Mesendoderm (in vitro differentiated cells): ENCODE measurements around the gene CHST11.

Experiments used
- DNase-seq: peaks from one replicate; pipeline ENCODE4 v3.0.0; 2013
- H2AK5ac ChIP-seq: 2 replicates; pipeline ENCODE4 v1.6.1; 2013; ENCODE audit warnings: low read length, inconsistent platforms
- H2BK120ac ChIP-seq: 2 replicates; pipeline ENCODE4 v1.6.1; 2013; ENCODE audit warnings: low read depth, mild to moderate bottlenecking, low read length, moderate library complexity, mixed read lengths
- H2BK15ac ChIP-seq: replicated peaks from 2 replicates; pipeline ENCODE4 v1.6.1; 2013; ENCODE audit warnings: low read depth, mild to moderate bottlenecking, moderate library complexity
- H2BK5ac ChIP-seq: 2 replicates; pipeline ENCODE4 v1.6.1; 2013; ENCODE audit warnings: low read length, inconsistent platforms
- H3K18ac ChIP-seq: 2 replicates; pipeline ENCODE4 v1.6.1; 2013; ENCODE audit warnings: mild to moderate bottlenecking, low read length, mixed read lengths
- H3K23ac ChIP-seq: one replicate; pipeline ENCODE4 v1.6.1; 2013; ENCODE audit warnings: low read length
- H3K27ac ChIP-seq: 2 replicates; pipeline ENCODE4 v1.5.1; 2013; ENCODE audit warnings: low read depth, mild to moderate bottlenecking, inconsistent platforms, low read length, moderate library complexity
- H3K27me3 ChIP-seq: 2 replicates; pipeline ENCODE4 v1.6.1; 2013; ENCODE audit warnings: low read length, control low read depth, mild to moderate bottlenecking, inconsistent platforms; ENCODE audit not compliant: insufficient read depth, poor library complexity
- H3K36me3 ChIP-seq: 2 replicates; pipeline ENCODE4 v1.6.1; 2013; ENCODE audit warnings: low read length, inconsistent platforms; ENCODE audit not compliant: control insufficient read depth, insufficient read depth
- H3K4ac ChIP-seq: one replicate; pipeline ENCODE4 v1.6.1; 2013; ENCODE audit warnings: low read depth, mild to moderate bottlenecking, low read length, moderate library complexity
- H3K4me1 ChIP-seq: 2 replicates; pipeline ENCODE4 v1.6.1; 2013; ENCODE audit warnings: low read depth, low read length, inconsistent platforms; ENCODE audit not compliant: control insufficient read depth
- H3K4me2 ChIP-seq: 2 replicates; pipeline ENCODE4 v1.6.1; 2013; ENCODE audit warnings: low read length
- H3K4me3 ChIP-seq: 2 replicates; pipeline ENCODE4 v1.5.1; 2013; ENCODE audit warnings: mild to moderate bottlenecking, low read length
- H3K56ac ChIP-seq: one replicate; pipeline ENCODE4 v1.6.1; 2013; ENCODE audit warnings: low read length
- H3K79me1 ChIP-seq: 2 replicates; pipeline ENCODE4 v1.6.1; 2013; ENCODE audit warnings: low read length, inconsistent platforms
- H3K79me2 ChIP-seq: 2 replicates; pipeline ENCODE4 v1.6.1; 2013; ENCODE audit warnings: mild to moderate bottlenecking, low read length; ENCODE audit not compliant: control insufficient read depth, insufficient read depth
- H3K9ac ChIP-seq: 2 replicates; pipeline ENCODE4 v1.6.1; 2013; ENCODE audit warnings: low read length, inconsistent platforms
- H4K5ac ChIP-seq: one replicate; pipeline ENCODE4 v1.6.1; 2013; ENCODE audit warnings: low read length
- H4K8ac ChIP-seq: one replicate; pipeline ENCODE4 v1.6.1; 2013; ENCODE audit warnings: low read depth, mild to moderate bottlenecking, control low read depth, low read length, moderate library complexity
- WGBS: extraction: QIAGEN DNeasy Blood & Tissue Kit; methylation state at CpG from one replicate; pipeline ENCODE4 v1.1.7; 2013; ENCODE audit warnings: low lambda C conversion rate, missing lambda C conversion rate; ENCODE audit not compliant: insufficient coverage; ENCODE audit errors: extremely low coverage; 5-methylcytosine and 5-hydroxymethylcytosine counted together

CHST11 gene

DNA sequence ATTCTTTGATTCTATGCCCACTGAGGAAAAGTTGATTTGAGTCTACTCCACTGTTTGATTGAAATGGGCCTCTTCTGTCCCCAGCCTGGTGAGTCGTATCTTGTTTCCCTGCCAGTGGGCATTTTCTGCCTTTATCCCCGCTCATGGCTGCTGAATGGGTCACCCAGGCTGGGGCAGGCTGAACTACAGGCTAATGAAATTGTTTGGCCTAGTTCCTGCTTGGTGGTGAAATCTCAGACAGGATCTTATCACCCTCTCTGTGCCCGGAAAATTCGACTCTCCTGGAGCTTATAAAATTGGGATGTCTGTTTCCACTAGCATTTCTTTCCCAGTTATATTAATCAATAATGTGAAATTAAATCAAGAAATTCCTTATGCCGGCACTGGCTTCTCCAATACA lies 65.0 kb downstream of the CHST11 start:
- WGBS = no CpG with 5 or more reads among the region's 5 CpGs
- H3K4ac ChIP-seq = no peak overlapping the region
- H4K5ac ChIP-seq = no peak overlapping the region

DNA sequence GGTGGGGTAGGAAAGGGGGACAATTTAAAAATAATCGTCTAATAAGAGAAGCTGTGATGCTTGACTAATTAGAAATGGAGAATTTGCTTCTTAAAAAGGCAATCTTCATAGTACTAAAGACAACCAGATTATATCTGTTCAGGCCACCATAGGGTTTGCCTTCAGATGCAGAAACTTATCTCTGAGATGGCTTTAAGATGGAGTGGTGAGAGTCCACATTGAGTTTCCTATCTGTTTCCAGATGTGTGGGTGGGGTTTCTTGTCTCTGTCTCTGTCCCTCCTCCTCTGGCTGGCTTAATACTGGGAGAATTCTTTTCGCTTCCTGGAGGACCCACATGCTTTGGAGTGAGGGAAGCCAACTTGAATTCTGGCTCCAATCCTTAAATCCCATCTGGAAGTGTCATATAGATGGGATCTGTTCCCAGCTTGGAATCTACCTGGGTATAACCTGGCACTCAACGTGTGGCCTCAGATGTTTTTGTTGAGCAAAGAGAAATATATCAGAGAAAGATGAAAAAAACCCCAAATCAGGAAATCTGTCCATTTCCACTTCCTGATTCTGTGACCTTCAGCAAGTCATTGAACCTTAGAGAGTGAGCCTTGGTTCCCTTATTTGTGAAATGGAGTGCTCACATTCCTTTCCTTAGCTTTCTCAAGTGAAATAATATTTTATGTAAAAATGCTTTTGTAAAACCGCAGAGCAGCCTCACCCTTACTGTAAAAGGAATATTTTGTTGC lies 66.4 kb downstream of the CHST11 start:
- H3K36me3 ChIP-seq = no peaks in the 10 kb centered on the region
- no peak overlapping the region for H2BK15ac ChIP-seq
- H3K79me1 ChIP-seq = peaks cover 3% of the 10 kb centered on the region
- no peak overlapping the region for H3K56ac ChIP-seq
- H3K4ac ChIP-seq = no peak overlapping the region
- H3K4me1 ChIP-seq = peaks cover 13% of the 10 kb centered on the region
- H3K27ac ChIP-seq = no peak overlapping the region
- H2BK5ac ChIP-seq = no peak overlapping the region
- H3K79me2 ChIP-seq = no peaks in the 10 kb centered on the region
- no CpG with 5 or more reads among the region's 4 CpGs for WGBS
- no peak overlapping the region for H4K8ac ChIP-seq
- DNase-seq = no peak
- no peak overlapping the region for H2BK120ac ChIP-seq
- H3K23ac ChIP-seq = no peak overlapping the region
- no peaks in the 10 kb centered on the region for H3K27me3 ChIP-seq
- no peak overlapping the region for H3K4me2 ChIP-seq
- H4K5ac ChIP-seq = no peak overlapping the region
- no peak overlapping the region for H2AK5ac ChIP-seq
- H3K9ac ChIP-seq = no peak overlapping the region
- no peak overlapping the region for H3K18ac ChIP-seq
- no peak overlapping the region for H3K4me3 ChIP-seq

More for the DNA sequence above, 65.0 kb downstream of the CHST11 start:
- H3K79me1 ChIP-seq = peaks cover 3% of the 10 kb centered on the region
- H2BK120ac ChIP-seq = no peak overlapping the region
- H2BK15ac ChIP-seq = no peak overlapping the region
- no peaks in the 10 kb centered on the region for H3K36me3 ChIP-seq
- H3K23ac ChIP-seq = no peak overlapping the region
- H3K4me3 ChIP-seq = no peak overlapping the region
- H4K8ac ChIP-seq = no peak overlapping the region
- no peak overlapping the region for H3K27ac ChIP-seq
- no peaks in the 10 kb centered on the region for H3K79me2 ChIP-seq
- no peak overlapping the region for H3K56ac ChIP-seq
- no peaks in the 10 kb centered on the region for H3K27me3 ChIP-seq
- H3K18ac ChIP-seq = peak overlapping the region; percentile 51
- DNase-seq = no peak
- peaks cover 8% of the 10 kb centered on the region for H3K4me1 ChIP-seq
- no peak overlapping the region for H3K9ac ChIP-seq
- H2AK5ac ChIP-seq = no peak overlapping the region
- no peak overlapping the region for H3K4me2 ChIP-seq
- no peak overlapping the region for H2BK5ac ChIP-seq

DNA sequence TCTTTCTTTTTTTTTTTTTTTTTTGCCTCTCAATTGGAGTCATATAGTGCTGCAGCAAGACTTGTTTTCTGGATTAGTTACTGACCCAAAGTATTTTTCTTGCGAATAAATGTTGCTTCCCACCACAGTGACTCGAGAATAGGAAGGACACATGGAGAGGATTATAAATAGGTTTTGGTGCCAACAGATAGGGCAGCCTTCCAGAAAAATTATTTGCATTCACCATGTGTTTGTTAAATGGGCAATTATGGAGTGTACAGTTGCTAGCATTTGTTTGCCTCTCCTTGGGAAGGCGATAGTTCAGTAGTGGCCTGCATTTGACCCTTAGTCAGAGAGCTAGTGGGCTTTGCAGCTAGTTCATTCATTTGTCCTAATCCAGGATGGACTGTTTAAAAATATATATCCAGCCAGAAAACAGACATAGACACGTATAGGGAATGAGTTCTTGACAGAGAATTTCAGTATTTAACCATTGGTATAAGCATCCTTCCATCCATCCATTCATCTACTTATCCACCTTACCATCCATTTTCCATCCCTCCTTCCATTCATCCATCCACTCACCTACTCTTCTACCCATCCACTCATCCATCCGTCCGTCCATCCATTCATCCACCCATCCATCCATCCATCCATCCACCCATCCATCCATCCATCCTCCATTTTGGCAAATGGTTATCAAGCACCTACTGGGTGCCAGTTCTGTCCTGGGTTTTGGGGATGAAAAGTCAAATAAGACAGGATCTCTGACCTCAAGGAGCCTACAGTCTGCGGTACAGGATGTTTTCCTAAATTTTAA lies 67.5 kb downstream of the CHST11 start:
- Histone ChIP-seq H3K4me3 (no peak overlapping the region), H3K27me3 (no peaks in the 10 kb centered on the region), H3K18ac (no peak overlapping the region), H2BK120ac (no peak overlapping the region), H3K9ac (no peak overlapping the region), H4K8ac (no peak overlapping the region), H3K79me2 (no peaks in the 10 kb centered on the region), H3K56ac (no peak overlapping the region), H3K23ac (no peak overlapping the region), H3K4ac (no peak overlapping the region), H2AK5ac (no peak overlapping the region), H3K4me2 (no peak overlapping the region), H3K27ac (no peak overlapping the region), H3K79me1 (peaks cover 3% of the 10 kb centered on the region), H3K36me3 (no peaks in the 10 kb centered on the region), H4K5ac (no peak overlapping the region), H2BK15ac (no peak overlapping the region), H3K4me1 (peaks cover 16% of the 10 kb centered on the region), H2BK5ac (no peak overlapping the region)
- whole genome bisulfite sequencing = no CpG with 5 or more reads among the region's 7 CpGs
- no peak for DNase-seq

DNA sequence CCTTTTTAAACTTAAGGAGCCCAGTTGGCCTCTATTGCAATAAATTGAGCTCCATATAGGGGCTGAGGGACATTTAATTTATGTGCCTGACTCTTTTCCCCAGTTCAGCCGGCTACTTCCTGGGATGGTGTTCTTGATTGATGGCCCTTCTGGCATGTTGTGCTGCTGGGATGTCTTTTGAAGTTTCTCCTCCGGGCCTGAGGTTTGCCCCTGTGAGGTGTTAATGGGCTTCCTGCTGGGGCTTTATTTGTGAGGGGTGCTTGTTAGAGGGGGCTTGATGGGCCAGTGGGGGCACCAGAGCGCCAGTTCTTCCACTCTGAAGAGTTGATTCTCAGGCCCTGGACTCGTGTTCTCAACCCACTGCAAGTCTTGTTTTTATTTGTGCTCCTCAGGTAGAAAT lies 69.6 kb downstream of the CHST11 start:
- H4K5ac ChIP-seq = no peak overlapping the region
- H2BK15ac ChIP-seq = no peak overlapping the region
- H4K8ac ChIP-seq = no peak overlapping the region
- H3K23ac ChIP-seq = no peak overlapping the region
- H3K36me3 ChIP-seq = no peaks in the 10 kb centered on the region
- no peak overlapping the region for H3K18ac ChIP-seq
- no peak overlapping the region for H3K4me3 ChIP-seq
- H3K4me1 ChIP-seq = peaks cover 13% of the 10 kb centered on the region
- no peak overlapping the region for H2BK5ac ChIP-seq
- no peak overlapping the region for H3K9ac ChIP-seq
- no peak overlapping the region for H3K56ac ChIP-seq
- no peak overlapping the region for H2BK120ac ChIP-seq
- H3K79me1 ChIP-seq = no peaks in the 10 kb centered on the region
- H3K79me2 ChIP-seq = no peaks in the 10 kb centered on the region
- H3K4ac ChIP-seq = no peak overlapping the region
- no peak overlapping the region for H3K4me2 ChIP-seq
- peak overlapping the region; percentile 73 for H3K27ac ChIP-seq
- WGBS = no CpG with 5 or more reads among the region's 4 CpGs
- H2AK5ac ChIP-seq = no peak overlapping the region
- DNase-seq = peak; percentile 92
- no peaks in the 10 kb centered on the region for H3K27me3 ChIP-seq

DNA sequence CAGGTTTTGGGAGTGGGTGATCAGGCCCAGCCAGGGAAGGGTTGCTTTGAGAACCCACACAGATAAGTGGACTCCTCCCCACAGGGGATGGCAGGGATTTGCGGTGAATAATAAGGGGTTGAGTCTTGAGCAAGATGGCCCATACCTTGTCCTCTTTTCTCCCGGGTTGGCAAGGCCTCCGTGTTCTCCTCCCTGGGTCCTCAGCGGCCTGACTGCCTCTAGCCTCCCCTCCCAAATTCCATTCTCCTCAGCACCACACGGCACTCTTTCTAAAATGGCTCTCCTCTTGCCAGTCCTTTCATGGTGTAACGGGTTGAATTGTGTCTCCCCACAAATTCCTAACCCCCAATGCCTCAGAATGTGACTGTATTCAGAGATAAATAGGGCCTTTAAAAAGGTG lies 70.0 kb downstream of the CHST11 start:
- Histone ChIP-seq H3K27ac (peak overlapping the region; percentile 73), H3K4me1 (peaks cover 13% of the 10 kb centered on the region), H3K18ac (no peak overlapping the region), H2BK15ac (no peak overlapping the region), H2BK120ac (no peak overlapping the region), H3K36me3 (no peaks in the 10 kb centered on the region), H4K8ac (no peak overlapping the region), H3K27me3 (no peaks in the 10 kb centered on the region), H3K79me2 (no peaks in the 10 kb centered on the region), H3K4me3 (no peak overlapping the region), H3K56ac (no peak overlapping the region), H4K5ac (no peak overlapping the region), H2BK5ac (no peak overlapping the region), H3K23ac (no peak overlapping the region), H3K4ac (no peak overlapping the region), H3K9ac (no peak overlapping the region), H3K79me1 (no peaks in the 10 kb centered on the region), H2AK5ac (no peak overlapping the region), H3K4me2 (no peak overlapping the region)
- WGBS = no CpG with 5 or more reads among the region's 6 CpGs
- DNase-seq = peak; percentile 59
